ENCODE results near the gene HS6ST2. TPM values are rescaled to one million over a fixed set of nuclear protein-coding genes. Genes with fewer than 3 reads are reported as not detected.

Gene HS6ST2
- polyA plus RNA-seq, 1 donor (not counting 4 experiments of a cell fraction or from before 2014, with no cell fraction given), result 0.43 TPM

GRCh38 chrX:132757066-132757623, 201.3 kb downstream of the HS6ST2 start:
- no peaks in the 10 kb centered on the region for H3K36me3 ChIP-seq (ENCODE audit: control insufficient read depth in 2 of 2, extremely low read depth in 1 of 2, insufficient read depth in 2 of 2, low read length in 2 of 2)

GRCh38 chrX:132756439-132756838, 202.0 kb downstream of the HS6ST2 start:
- no peak for TF ChIP-seq EZH2 (IDR thresholded peaks at IDR 0.05; ENCODE audit: low read length)
- TF ChIP-seq CTCF (optimal IDR thresholded peaks at IDR 0.05 in 1 of 3, IDR thresholded peaks at IDR 0.05 in 1 of 3, conservative IDR thresholded peaks at IDR 0.05 in 1 of 3; ENCODE audit: extremely low read depth in 1 of 3, insufficient read depth in 2 of 3, low read length in 3 of 3), result no peak
- no peak overlapping the region for H2AFZ ChIP-seq (ENCODE audit: control insufficient read depth, low read length)
- dilution Hi-C loops (cut with MboI; ENCODE audit: extremely low pct_ligation_motif_present, low sequenced_read_pairs), result no loop called here

More at GRCh38 chrX:132757066-132757623, 201.3 kb downstream of the HS6ST2 start:
- H3K4me1 ChIP-seq (ENCODE audit: control insufficient read depth, extremely low read depth, insufficient read depth, low read length), result no peaks in the 10 kb centered on the region
- no peaks in the 10 kb centered on the region for H3K9me3 ChIP-seq (ENCODE audit: control insufficient read depth, low read depth, low read length)
- dilution Hi-C loops (cut with MboI; ENCODE audit: extremely low pct_ligation_motif_present, low sequenced_read_pairs), result no loop called here
- H3K9ac ChIP-seq (ENCODE audit: control insufficient read depth, extremely low read depth, insufficient read depth, low read length), result no peak overlapping the region
- H4K20me1 ChIP-seq (ENCODE audit: control insufficient read depth, extremely low read depth, insufficient read depth, low read length), result no peaks in the 10 kb centered on the region
- FAIRE-seq, result no peak
- no peak for DNase-seq (ENCODE audit: low read depth, low spot score)
- no peak overlapping the region for H2AFZ ChIP-seq (ENCODE audit: control insufficient read depth, low read length)
- H3K9me1 ChIP-seq (ENCODE audit: control insufficient read depth, extremely low read depth, insufficient read depth, low read length), result no peaks in the 10 kb centered on the region
- no peak for TF ChIP-seq EZH2 (IDR thresholded peaks at IDR 0.05; ENCODE audit: low read length)
- TF ChIP-seq CTCF (optimal IDR thresholded peaks at IDR 0.05 in 1 of 3, IDR thresholded peaks at IDR 0.05 in 1 of 3, conservative IDR thresholded peaks at IDR 0.05 in 1 of 3; ENCODE audit: extremely low read depth in 1 of 3, insufficient read depth in 2 of 3, low read length in 3 of 3), result no peak
- no peak overlapping the region for H3K27ac ChIP-seq (ENCODE audit: control insufficient read depth, insufficient read depth, low read length)
- no peak overlapping the region for H3K4me3 ChIP-seq (ENCODE audit: control insufficient read depth in 2 of 3, extremely low read depth in 1 of 3, insufficient read depth in 2 of 3, low read depth in 1 of 3, low read length in 3 of 3)
- H3K27me3 ChIP-seq (ENCODE audit: control insufficient read depth, extremely low read depth, insufficient read depth, low read length), result peaks cover 6% of the 10 kb centered on the region
- H3K79me2 ChIP-seq (ENCODE audit: control insufficient read depth, insufficient read depth, low read length), result no peaks in the 10 kb centered on the region
- H3K4me2 ChIP-seq (ENCODE audit: control insufficient read depth, extremely low read depth, insufficient read depth, low read depth, low read length), result no peak overlapping the region

More at GRCh38 chrX:132756439-132756838, 202.0 kb downstream of the HS6ST2 start:
- H3K27me3 ChIP-seq (ENCODE audit: control insufficient read depth, extremely low read depth, insufficient read depth, low read length), result peaks cover 6% of the 10 kb centered on the region
- no peaks in the 10 kb centered on the region for H4K20me1 ChIP-seq (ENCODE audit: control insufficient read depth, extremely low read depth, insufficient read depth, low read length)
- H3K9ac ChIP-seq (ENCODE audit: control insufficient read depth, extremely low read depth, insufficient read depth, low read length), result no peak overlapping the region
- FAIRE-seq (no peak), DNase-seq (ENCODE audit: low read depth, low spot score) (no peak)
- no peaks in the 10 kb centered on the region for H3K9me3 ChIP-seq (ENCODE audit: control insufficient read depth, low read depth, low read length)
- no peaks in the 10 kb centered on the region for H3K4me1 ChIP-seq (ENCODE audit: control insufficient read depth, extremely low read depth, insufficient read depth, low read length)
- no peaks in the 10 kb centered on the region for H3K79me2 ChIP-seq (ENCODE audit: control insufficient read depth, insufficient read depth, low read length)
- no peak overlapping the region for H3K4me2 ChIP-seq (ENCODE audit: control insufficient read depth, extremely low read depth, insufficient read depth, low read depth, low read length)
- H3K9me1 ChIP-seq (ENCODE audit: control insufficient read depth, extremely low read depth, insufficient read depth, low read length), result no peaks in the 10 kb centered on the region
- no peak overlapping the region for H3K4me3 ChIP-seq (ENCODE audit: control insufficient read depth in 2 of 3, extremely low read depth in 1 of 3, insufficient read depth in 2 of 3, low read depth in 1 of 3, low read length in 3 of 3)
- H3K27ac ChIP-seq (ENCODE audit: control insufficient read depth, insufficient read depth, low read length), result no peak overlapping the region
- H3K36me3 ChIP-seq (ENCODE audit: control insufficient read depth in 2 of 2, extremely low read depth in 1 of 2, insufficient read depth in 2 of 2, low read length in 2 of 2), result no peaks in the 10 kb centered on the region
